ENCODE results near the gene NKD2. TPM values are rescaled to one million over a fixed set of nuclear protein-coding genes. Genes with fewer than 3 reads are reported as not detected.
"Not testable (repeated sequence)": the region's sequence is repeated elsewhere in the genome, so short reads cannot be mapped to it uniquely, and the experiment has no call there.

NKD2 gene
- polyA plus RNA-seq, 12 donors = 0.96 to 32.3 (median 1.7) TPM; not detected in 1

- no peak for DNase-seq
Measured at GRCh38 chr5:1013238-1013947, 4.8 kb downstream of the NKD2 start.

- DNase-seq = no peak
Measured at GRCh38 chr5:1013948-1014301, 5.3 kb downstream of the NKD2 start.

GRCh38 chr5:1014346-1014745 is 5.7 kb downstream of the NKD2 start:
- no peak for DNase-seq

GRCh38 chr5:1014781-1015221 is 6.2 kb downstream of the NKD2 start:
- no peak for DNase-seq

- no peak for DNase-seq
Measured at GRCh38 chr5:1015507-1015906, 6.9 kb downstream of the NKD2 start.

- DNase-seq = no peak
Measured at GRCh38 chr5:1016036-1016435, 7.4 kb downstream of the NKD2 start.

- no peak for DNase-seq
Measured at GRCh38 chr5:1016476-1016875, 7.9 kb downstream of the NKD2 start.

- no peak for DNase-seq
Measured at GRCh38 chr5:1017056-1017455, 8.5 kb downstream of the NKD2 start.

GRCh38 chr5:1017691-1018455 is 9.3 kb downstream of the NKD2 start:
- no peak for DNase-seq

GRCh38 chr5:1018596-1018995 is 10.0 kb downstream of the NKD2 start:
- DNase-seq = no peak

GRCh38 chr5:1019001-1019905 is 10.7 kb downstream of the NKD2 start:
- DNase-seq = no peak

GRCh38 chr5:1020452-1020961 is 11.9 kb downstream of the NKD2 start:
- DNase-seq = no peak

GRCh38 chr5:1021136-1021968 is 12.8 kb downstream of the NKD2 start:
- DNase-seq = peak; percentile 75

- DNase-seq = not testable (repeated sequence)
Measured at GRCh38 chr5:1021969-1022336, 13.4 kb downstream of the NKD2 start.

GRCh38 chr5:1026700-1027621 is 18.4 kb downstream of the NKD2 start:
- DNase-seq = no peak

GRCh38 chr5:1027631-1028441 is 19.2 kb downstream of the NKD2 start:
- no peak for DNase-seq

GRCh38 chr5:1028481-1029281 is 20.1 kb downstream of the NKD2 start:
- no peak for DNase-seq

- no peak for DNase-seq
Measured at GRCh38 chr5:1029282-1029944, 20.8 kb downstream of the NKD2 start.

Data from muscle of arm (tissue), 12 donors.